GM15510 (cell line): ENCODE measurements around the gene CHCHD5.

ENCODE experiments used
- POLR2A ChIP-seq: IDR thresholded peaks from 3 replicates; pipeline ENCODE4 v1.6.1; 2011; ENCODE audit warnings: borderline replicate concordance; ENCODE audit not compliant: insufficient read length; ENCODE audit errors: extremely low read depth

The CHCHD5 gene

DNA sequence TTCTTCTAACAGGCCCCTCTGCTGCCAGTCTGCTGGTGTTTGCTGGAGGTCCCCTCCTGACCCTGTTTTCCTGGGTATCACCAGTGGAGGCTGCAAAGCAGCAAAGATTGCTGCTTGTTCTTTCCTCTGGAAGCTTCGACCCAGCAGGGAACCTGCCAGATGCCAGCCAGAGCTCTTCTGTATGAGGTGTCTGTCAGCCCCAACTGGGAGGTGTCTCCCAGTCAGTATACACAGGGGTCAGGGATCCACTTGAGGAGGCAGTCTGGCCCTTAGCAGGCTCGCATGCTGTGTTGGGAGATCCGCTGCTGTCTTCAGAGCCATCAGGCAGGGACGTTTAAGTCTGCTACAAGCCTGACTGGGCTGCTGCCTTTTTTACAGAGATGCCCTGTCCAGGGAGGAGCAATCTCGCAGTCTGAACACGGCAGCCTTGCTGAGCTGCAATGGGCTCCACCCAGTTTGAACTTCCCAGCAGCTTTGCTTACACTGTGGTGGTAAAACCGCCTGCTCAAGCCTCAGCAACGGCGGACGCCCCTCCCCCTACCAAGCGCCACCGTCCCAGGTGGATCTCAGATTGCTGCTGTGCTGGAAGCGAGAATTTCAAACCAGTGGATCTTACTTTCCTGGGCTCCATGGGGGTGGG is 29.9 kb downstream of the CHCHD5 start:
- no peak for TF ChIP-seq POLR2A

DNA sequence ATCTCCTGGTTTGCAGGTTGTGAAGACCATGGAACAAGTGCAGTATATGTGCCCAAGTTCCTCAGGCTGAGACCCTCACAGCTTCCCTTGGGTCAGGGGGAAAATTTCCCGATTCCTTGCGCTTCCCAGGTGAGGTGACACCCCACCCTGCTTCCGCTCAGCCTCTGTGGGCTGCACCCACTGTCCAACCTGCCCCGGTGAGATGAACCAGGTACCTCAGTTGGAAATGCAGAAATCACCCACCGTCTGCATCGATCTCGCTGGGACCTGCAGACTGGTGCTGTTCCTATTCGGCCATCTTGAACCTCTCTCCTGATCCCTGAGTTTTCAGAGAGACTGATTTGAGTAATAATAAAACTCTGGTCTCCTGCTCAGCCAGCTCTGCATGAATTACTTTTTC is 30.6 kb downstream of the CHCHD5 start:
- TF ChIP-seq POLR2A: no peak

DNA sequence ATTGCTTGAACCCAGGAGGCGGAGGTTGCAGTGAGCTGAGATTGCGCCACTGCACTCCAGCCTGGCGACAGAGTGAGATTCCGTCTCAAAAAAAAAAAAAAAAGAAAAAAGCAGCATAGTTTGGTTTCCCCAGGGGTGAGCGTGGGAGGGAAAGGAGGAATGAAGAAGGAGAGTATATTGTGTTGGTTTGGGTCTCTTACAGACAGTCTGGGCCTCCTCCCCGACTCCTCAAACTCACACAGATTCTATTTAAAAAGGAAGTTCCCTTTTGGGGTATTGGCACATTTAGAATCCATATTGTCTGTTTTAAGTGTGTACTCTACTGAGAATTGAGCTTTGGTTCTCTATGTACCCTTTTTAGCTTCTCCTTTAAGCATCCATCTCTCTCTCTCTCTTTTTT is 34.0 kb downstream of the CHCHD5 start:
- no peak for TF ChIP-seq POLR2A

DNA sequence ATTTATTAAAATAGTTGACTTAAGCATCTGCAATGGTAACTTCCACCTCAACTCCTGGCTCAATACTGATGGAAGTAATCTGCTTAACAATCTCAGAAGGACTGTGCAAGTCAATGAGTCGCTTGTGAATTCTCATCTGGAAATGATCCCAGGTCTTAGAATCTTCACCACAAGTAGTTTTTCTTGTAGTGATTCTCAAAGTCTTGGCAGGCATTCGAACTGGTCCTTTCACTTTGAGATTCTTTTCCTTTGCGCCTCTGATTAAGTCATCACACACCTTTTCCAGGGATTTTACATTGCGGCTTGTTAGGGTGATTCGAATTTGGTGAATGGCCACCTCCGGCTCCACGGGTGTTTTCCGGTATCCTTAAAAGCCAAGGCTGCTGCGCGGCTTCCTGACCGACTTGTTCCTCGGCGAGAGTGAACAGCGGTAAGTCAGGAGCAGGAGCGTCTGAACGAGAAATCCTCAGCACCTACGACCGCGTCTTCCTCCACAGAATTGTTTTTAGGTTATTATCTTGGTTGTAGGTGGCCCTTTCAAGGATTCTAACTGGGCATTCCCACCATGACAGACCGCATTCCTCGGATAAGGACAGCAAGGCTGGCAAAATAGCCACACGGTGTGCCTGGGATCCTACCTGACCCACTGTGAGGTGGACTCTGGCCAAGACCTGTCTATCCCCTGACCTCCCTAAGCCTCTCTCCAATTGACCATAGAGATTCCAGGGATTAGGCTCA is 37.5 kb downstream of the CHCHD5 start:
- TF ChIP-seq POLR2A: no peak

DNA sequence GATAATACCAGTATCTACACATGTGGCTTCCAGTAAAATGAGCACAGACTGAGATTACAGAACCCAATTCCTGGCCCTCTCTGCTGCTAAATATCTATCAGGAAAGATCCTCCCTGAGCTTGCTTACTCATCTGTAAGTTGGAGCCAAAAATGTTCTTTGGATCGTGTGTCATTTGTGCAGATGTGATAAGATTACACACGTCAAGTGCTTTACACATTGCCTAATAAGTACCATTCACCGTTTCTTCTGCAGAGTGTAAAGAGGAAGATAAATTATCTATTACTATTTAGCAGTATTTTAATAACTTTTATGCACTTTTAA is 38.1 kb downstream of the CHCHD5 start:
- TF ChIP-seq POLR2A: no peak

DNA sequence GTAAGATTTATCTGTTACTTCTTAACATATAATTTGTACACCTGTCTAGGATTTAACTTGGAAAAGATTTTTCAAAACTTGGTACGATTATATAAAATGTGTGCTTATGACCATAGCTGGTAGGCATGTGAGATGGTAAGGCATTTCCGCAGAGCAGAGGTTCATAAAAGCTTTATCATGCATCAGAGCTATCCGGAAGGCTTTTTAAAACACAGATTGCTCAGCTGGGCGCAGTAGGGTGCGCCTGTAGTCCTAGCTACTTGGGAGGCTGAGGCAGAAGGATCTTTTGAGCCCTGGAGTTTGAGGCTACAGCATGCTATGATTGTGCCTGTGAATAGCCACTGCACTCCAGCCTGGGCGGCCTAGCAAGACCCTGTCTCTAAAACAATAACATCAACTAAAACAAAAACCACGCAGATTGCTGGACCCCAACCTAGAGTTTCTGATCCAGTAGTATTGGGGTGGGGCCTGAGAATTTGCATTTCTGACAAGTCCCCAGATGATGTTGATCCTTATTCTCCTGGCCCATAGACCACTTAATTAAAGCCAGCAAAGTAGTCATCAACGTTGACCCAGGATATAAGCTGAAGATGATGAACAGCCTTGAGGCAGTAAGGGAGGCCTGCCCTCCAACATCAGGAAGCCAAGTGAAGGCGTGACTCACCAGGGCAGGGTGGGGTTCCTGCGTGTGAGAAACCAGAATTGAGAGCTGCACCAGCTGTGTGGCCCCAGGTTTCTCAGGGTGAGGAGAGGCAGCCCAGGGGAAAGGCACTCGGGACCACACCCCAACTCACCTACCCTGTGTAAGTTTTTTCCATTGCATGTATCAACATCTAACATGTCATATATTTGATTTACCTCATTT is 39.7 kb downstream of the CHCHD5 start:
- TF ChIP-seq POLR2A: no peak

DNA sequence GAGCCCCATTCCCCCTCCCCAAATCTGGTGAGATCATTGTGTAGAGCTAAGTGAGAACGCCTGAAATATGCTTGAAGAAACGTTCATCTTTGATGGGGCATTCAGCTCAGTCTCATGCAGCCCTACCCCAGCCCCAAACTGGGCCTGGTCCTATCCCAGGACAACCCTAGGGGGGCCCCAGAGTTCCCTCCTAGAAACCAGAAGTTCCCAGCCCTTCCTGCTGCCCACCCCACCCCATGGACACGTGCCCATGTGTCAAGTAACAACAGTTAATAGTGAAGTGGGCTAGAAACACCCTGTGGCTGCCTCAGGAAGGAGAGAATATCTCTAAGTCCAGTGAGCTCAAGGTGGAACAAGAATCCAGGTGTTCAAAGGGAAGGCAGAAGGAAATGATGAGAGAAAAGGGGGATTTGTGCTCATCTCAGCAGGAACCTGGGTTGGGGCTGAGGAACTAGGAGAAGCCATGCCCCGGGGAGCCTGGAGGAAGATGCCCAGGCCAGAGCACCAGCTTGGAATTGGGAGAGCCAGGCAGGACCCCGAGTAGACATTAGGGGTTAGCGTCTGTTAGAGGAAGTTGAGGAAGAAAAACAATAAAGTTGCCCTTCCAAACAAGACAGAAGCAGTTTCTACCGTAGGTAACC is 41.2 kb downstream of the CHCHD5 start:
- no peak for TF ChIP-seq POLR2A

DNA sequence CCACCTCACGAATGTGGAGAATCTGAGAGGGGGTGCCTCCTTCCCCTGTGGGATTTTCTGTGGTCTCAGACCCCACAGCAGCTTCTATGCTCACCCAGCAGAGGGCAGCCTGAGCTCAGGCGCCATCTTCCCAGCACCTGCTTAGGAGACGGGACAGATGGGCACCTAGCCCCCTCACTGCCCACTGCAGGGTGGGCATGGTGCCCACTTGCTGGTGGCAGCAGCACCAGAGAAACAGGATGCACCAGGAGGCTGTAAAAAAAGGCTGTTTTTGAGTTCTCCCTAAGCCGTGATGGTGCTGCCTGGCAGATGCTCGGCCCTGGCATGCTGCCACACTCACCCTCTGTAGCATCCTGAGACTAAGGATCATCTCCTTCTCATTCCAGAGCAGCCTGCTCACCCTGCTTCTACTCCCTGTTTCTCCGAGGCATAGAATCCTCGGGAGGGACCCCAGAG is 42.2 kb downstream of the CHCHD5 start:
- TF ChIP-seq POLR2A: no peak

DNA sequence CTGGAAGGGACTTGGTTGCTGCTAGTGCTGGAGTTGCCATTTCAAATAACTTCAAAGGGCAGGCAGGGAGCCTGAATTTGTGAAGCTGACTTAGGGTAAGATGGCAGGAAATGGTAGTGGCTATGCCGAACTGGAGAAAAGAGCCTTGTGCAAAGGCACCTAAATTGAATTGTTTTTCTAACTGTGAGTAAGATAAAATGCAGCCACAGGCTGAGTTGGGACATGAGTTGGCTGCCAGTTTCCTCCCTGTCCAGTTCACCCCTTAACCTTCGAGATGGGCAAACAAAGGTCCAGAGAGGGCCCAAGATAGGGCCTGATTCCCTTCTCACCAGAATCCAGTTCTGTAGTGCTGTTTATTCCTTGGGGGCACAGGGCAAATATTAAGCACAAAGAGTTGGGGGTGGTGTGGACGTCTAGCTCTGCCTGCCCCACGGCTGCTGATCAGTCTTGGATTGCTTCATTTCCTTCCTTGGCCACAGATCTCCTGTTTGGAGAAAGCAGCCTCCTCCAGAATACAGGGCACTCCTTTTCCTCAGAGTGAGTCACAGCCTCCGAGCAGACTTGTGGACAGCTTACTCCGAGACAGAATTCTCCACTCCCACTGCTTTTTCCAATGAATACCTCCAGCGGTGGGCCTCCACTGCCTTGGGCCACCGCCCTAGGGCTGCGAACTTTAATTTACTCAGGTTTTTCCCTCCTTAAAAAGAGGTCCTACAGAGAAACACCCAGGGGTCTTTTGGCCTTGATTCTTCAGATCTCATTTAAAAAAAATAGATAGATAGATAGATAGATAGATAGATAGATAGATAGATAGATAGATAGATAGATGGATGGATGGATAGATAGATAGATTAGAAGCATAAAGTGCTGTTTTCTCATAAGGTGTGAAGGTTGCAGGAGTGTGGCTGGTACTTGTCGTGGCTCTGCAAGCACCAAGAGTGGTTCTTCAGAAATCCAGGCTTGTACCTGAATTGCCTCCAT is 42.9 kb downstream of the CHCHD5 start:
- TF ChIP-seq POLR2A: no peak

DNA sequence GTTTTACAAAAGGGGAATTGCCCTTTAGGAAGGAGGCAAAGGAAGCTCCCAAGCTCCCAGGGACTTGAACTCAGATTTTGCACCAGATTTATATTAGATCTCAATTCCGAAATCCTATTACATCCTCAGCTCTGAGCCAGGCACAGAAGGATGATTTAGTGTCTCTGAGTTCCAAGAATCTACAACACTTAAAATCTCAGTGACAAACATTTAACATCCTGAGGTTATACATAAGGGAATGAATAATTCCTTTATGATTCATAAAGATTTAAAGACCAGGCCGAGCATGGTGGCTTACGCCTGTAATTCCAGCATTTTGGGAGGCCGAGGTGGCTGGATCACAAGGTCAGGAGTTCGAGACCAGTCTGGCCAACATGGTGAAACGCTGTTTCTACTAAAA is 44.8 kb downstream of the CHCHD5 start:
- TF ChIP-seq POLR2A: no peak

DNA sequence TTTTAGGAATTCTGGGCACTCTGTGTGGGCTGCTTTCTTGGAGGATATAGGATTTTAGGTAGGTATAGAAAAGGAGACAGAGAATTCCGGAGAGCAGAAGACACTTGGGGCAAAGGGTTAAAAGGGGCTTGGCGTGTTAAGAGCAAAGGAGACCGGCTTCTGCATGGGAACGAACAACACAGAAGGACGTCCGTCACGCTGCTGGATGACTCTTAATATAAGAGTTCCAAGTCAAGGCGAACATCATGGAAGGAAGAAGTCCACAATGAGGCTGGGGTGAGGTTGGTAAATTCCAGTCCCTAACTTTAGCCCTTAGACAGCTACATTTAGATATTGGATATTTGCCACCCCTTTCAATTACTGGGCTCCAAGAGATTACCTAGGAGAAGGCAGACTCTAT is 45.4 kb downstream of the CHCHD5 start:
- no peak for TF ChIP-seq POLR2A

DNA sequence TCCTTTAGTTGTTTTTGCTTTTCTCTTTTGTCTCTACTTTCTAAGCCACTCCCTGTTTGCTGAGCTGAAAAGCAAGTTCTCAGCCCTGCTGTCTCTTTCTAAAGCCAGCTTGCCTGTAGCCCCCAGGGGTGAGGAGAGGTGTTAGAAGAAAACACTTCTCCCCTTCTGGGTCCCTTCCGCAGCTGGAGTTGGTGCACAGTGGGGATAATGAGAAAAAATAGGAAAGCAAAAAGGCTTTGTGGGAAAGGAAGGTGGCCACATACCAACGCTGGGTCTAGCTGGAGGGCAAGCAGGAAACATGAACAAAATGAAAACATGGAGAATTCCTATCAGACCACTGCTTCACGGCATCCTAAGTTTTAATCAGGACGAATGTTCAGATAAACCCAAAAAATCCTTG is 45.9 kb downstream of the CHCHD5 start:
- TF ChIP-seq POLR2A: no peak

DNA sequence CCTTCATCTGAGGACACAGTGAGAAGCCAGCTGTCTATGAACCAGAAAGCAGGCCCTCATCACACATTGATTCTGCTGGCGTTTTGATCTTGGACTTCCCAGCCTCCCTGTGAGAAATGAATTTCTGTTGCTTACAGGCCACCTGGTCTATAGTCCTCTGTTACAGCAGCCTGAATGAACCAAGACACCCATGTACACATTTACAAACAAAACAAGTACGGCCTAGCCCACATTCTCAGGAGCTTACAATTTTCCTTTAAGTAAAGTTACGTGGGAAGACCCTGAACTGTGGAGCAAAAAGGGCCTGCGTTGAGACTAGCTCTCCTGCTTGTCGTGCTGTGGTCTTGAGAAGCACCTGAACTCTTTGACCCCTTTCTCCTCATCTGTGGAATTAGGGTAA is 49.3 kb downstream of the CHCHD5 start:
- TF ChIP-seq POLR2A: no peak
